Adrenal gland (tissue), 5 donors: ENCODE results near the gene ANAPC15.

Source experiments
- CTCF ChIP-seq, 6 experiments: fragments of 450-650 bp in 4 of 6; fragments of 200-600 bp in 2 of 6; sonication (generic) in 1 of 6; IDR thresholded peaks; 1 replicate in 5 of 6; 2 replicates in 1 of 6; pipeline versions ENCODE4 v1.5.1 to v1.8.0; 2016 to 2021; ENCODE audit warnings: antibody characterized with exemption in 6 of 6, mild to moderate bottlenecking in 2 of 6, moderate library complexity in 1 of 6
- POLR2A ChIP-seq, 2 donors: fragments of 450-650 bp; IDR thresholded peaks; one replicate each; pipeline ENCODE4 v1.6.1; 2017; ENCODE audit warnings: antibody characterized with exemption in 2 of 2, mild to moderate bottlenecking in 2 of 2, moderate library complexity in 1 of 2
- donor health status: DM: no; HTN: no; CAD: no.

- TF ChIP-seq CTCF (IDR thresholded peaks at IDR 0.05) (no peak), POLR2A (IDR thresholded peaks at IDR 0.05) (no peak)
These were observed 44.6 kb upstream of the ANAPC15 start for GRCh38 chr11:72157131-72157530.
